HL-60/S4 treated with retinoic acid at 250 ng/mL for 4 days and 3 days (cell line): ENCODE measurements around the gene CRAMP1.

Experiments used
- in situ Hi-C: fragments of 300-500 bp; cut with MboI; formaldehyde crosslinking; loops from 2 replicates; pipeline ENCODE4 v1.7.0; 2022; ENCODE audit warnings: low sequenced_read_pairs

The CRAMP1 gene

DNA sequence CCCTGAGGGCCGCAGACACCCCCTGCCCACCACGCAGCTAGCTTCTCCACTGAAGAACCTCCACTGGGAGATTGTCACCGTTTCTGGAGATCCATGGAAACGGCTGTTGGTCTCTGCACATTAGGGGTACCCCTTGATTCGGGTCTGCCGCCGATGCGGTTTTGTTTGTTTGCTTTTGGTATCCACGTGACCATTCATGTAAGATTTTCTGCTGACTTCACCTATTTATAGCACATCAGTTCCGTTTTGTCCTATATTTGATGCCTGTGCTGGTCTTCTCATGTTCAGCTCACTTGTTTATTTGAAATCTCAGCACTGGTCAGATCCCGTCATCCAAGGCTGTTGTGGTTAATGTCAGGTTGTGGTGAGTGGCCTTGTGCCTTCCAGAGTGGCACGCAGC lies 21.1 kb downstream of the CRAMP1 start:
- in situ Hi-C loops, result no loop called here

DNA sequence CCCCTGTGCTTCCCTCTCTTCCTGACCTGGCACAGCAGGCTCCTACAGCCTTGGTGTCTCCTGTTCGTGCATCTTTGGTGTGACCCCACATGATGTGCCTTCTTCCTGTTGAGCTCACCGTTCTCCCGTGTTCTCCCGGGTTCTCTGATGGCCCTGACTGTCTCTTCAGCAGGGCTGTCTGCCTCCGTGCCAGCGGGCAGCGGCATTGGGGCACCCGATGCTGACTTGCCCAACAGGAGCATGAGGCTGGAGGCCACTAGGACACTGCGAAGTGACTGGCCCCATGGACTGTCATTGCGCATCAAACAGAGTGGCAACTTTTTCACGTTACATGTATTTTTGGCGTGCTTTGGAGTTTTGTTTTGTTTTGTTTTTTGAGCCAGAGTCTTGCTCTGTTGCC lies 22.4 kb downstream of the CRAMP1 start:
- in situ Hi-C loops, result no loop called here

GRCh38 chr16:1635070-1635469 lies 22.9 kb downstream of the CRAMP1 start:
- in situ Hi-C loops, result no loop called here

- in situ Hi-C loops, result no loop called here
These were observed 25.4 kb downstream of the CRAMP1 start for GRCh38 chr16:1637526-1637925.

GRCh38 chr16:1638757-1639156 lies 26.6 kb downstream of the CRAMP1 start:
- in situ Hi-C loops, result no loop called here

GRCh38 chr16:1639282-1639681 lies 27.1 kb downstream of the CRAMP1 start:
- in situ Hi-C loops, result no loop called here

- in situ Hi-C loops, result no loop called here
These were observed 27.7 kb downstream of the CRAMP1 start for GRCh38 chr16:1639860-1640259.

- in situ Hi-C loops, result no loop called here
These were observed 28.2 kb downstream of the CRAMP1 start for GRCh38 chr16:1640261-1640941.

GRCh38 chr16:1641261-1641660 lies 29.1 kb downstream of the CRAMP1 start:
- in situ Hi-C loops, result no loop called here

- in situ Hi-C loops, result no loop called here
These were observed 30.0 kb downstream of the CRAMP1 start for GRCh38 chr16:1642148-1642547.

DNA sequence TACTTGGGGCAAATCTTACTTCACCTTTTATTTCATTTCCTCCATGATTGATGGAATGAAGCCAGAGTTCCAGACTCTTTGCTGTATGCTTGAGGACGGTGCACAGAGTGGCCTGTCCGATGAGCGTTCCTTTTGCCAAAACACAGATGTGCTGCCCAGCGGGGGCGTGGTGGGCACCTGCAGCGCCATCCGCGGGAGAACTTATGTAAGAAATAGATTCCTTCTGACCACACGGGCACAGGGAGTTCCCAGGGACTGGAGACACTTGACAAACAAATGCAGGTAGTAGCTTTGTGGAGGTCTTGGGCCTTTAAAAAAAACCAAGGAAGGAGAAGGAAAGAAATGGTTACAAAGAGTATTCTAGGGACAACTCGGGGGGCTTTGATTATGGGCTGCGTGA lies 30.6 kb downstream of the CRAMP1 start:
- in situ Hi-C loops, result no loop called here

GRCh38 chr16:1643521-1643920 lies 31.4 kb downstream of the CRAMP1 start:
- in situ Hi-C loops, result no loop called here

DNA sequence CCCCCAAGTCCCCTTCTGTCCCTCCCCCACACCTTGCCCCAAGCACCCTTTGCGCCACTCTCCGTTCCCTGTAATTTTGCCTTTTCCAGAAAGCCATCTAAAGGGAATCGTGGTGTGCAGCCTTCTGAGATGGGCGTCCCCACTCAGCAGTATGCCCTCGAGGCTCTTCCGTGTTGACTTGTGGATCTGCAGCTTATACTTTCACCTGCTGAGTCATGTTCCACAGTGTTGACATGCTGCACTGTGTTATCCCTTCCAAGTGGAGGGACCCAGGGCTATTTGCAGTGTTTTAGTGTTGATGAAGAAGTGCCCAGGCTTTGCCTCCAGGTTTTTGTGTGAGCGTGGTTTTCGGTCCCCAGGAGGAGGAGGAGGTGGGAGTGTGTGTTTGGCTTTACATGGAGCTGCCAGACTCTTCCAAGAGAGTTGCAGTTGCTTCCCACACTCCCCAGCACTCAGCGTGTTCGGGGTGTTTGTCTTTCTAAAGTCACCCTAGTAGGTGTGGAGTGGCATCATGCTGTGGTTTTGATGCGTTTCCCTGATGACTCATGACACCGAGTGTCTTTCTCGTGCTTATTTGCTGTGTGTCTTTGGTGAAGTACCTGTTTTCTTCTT lies 33.9 kb downstream of the CRAMP1 start:
- in situ Hi-C loops, result no loop called here

DNA sequence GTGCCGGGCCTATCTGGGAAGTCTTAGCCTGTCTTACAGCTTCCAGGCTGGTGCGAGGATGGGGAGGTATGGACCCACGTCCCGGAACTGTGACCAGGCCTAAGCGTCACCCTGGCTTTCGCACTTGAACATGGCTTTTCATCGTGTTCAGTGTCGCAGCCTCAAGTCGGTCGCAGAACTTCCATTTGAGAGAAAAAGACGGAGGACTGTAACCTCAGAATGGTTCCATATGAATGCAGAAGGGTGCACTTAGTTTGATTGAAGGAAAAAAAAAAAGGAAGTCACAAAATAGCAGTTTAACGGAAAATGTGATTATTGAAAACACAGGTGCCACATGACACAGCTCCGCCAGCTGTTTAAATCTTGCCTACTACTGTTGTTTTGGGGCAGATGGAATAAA lies 35.7 kb downstream of the CRAMP1 start:
- in situ Hi-C loops, result no loop called here

DNA sequence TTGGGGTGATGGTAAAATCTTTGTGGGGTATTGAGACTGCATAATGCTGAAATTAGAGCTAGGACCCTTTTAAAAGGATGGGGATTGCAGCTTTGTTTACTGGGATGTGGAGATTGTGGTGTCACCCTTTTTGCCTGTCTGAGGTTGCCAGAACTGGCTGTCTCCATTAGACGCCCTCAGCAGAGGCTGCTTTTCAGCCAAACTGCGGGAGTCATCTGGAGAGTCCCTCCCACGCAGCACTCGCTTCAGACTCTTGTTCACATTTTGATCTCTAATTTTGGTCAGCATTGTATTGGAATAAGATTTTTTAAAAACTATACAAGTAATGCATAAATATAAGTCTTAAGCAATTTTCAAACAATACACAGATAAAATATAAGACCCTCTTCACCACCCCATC lies 38.0 kb downstream of the CRAMP1 start:
- in situ Hi-C loops, result no loop called here

DNA sequence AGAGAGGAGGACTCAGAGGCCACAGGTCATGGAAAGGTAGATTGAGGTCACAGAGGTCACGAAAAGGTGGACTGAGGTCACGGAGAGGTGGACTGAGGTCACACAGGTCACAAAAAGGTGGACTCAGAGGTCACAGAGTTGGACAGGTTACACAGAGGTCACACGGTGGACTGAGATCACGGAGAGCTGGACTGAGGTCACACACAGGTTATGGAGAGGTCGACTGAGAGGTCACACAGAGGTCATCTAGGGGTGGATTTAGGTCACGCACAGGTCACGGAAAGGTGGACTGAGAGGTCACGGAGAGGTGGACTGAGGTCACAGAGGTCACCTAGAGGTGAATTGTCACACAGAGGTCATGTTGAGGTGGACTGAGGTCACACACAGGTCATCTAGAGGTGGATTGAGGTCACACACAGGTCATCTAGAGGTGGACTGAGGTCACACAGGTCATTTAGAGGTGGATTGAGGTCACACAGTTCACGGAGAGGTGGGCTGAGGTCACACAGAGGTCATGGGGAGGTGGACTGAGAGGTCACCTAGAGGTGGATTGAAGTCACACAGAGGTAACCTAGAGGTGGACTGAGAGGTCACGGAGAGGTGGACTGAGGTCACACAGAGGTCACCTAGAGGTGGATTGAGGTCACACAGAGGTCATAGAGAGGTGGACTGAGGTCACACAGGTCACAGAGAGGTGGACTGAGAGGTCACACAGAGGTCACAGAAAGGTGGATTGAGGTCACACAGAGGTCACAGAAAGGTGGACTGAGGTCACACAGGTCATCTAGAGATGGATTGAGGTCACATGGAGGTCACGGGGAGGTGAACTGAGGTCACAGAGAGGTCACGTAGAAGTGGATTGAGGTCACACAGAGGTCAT lies 39.2 kb downstream of the CRAMP1 start:
- in situ Hi-C loops, result no loop called here

DNA sequence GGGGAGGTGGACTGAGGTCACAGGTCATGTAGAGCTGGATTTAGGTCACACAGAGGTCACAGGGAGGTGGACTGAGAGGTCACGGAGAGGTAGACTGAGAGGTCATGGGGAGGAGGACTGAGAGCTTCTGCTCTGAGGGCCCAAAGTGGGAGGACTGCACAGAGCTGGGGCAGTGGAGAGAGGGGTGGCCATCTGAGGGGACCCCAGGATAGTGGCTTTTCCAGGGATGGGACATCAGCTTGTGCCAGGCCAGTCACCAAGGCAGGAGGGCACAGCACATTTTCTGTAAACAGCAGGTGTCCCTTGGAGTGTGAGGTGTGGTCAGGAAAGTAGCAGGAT lies 39.8 kb downstream of the CRAMP1 start:
- in situ Hi-C loops, result no loop called here

GRCh38 chr16:1653023-1653422 lies 40.9 kb downstream of the CRAMP1 start:
- in situ Hi-C loops, result no loop called here

DNA sequence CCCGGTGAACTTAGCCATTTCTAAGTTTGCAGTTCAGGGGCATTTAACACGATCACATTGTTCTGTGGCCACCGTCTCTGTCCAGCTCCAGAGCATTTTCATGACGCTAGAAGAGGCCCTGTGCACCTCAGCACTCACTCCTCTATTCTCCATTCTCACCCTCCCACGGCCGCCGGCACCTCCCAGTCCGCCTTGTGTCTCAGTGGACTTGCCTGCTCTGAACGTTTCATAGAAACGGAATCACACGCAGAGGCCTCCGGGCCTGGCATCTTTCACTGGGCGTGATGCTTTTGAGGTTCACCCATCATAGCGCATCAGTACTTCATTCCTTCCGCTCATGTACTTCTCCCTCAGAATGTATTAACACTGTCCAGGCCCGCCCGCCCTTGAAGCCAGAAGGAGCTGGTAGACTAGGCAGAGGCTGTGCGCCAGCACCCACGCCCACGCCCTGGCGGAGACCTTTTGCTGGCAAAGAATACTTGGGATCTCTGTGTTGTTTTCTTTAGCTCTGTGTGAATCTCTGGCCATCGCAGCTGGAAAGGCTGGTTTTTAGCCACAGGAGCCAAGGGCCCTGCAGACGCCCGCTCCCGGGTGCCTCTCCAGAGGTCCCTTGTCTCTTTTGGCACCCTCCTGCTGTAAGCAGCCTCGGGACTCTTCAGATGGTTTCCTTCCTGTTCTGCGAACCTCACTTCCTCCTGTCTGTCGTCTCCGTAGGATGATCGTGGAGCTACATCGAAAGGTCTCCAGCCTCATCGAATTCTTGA lies 42.5 kb downstream of the CRAMP1 start:
- in situ Hi-C loops, result no loop called here

DNA sequence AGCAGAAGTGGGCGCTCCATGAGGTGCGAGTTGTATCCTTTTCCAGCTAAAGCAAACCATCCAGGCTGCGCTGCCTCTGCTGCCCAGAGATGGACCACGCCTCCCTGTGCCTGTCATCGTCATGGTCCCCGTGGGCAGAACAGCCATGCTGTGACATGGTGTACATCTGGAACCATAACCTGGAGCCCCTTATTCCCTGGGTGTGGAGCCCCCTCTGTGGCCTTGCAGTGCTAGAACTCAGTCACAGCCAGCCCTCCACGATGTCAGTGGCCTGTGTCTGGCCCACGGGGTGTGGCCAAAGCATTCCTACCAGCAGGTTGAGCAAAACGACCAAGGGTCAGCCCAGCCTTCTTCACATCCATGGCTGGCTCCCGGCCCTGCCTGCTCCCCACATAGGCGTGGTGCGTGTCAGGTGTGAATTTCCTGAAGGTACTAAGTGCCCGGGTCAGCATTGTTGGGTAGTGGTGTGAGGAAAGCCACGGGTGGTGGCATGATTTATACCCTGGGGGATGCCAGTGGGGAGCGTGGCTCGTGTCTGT lies 43.2 kb downstream of the CRAMP1 start:
- in situ Hi-C loops, result no loop called here
